HG03039 (cell line): Measurements from ENCODE around the gene PDIA2.

Source experiments
- ATAC-seq: cut with Tn5 transposase; IDR thresholded peaks from one replicate; pipeline ENCODE4 v1.9.1; 2021; ENCODE audit warnings: mild to moderate bottlenecking, moderate library complexity; ENCODE audit not compliant: unreplicated experiment

Gene PDIA2

GRCh38 chr16:279531-279930 is 3.4 kb upstream of the PDIA2 start:
- no peak for ATAC-seq

- ATAC-seq, result no peak
Measured at GRCh38 chr16:280005-280460, 2.9 kb upstream of the PDIA2 start.

GRCh38 chr16:280552-280951 is 2.4 kb upstream of the PDIA2 start, which contains the start of gene ARHGDIG:
TSS of gene ARHGDIG (plus strand) at chr16:280591. CDS start at chr16:280681, 90 bp downstream.
- ATAC-seq, result no peak

GRCh38 chr16:280991-281659 is 1.8 kb upstream of the PDIA2 start:
- ATAC-seq, result no peak

GRCh38 chr16:281660-282255 is 1.2 kb upstream of the PDIA2 start:
- no peak for ATAC-seq

GRCh38 chr16:282491-282890 is 473 bp upstream of the PDIA2 start:
- ATAC-seq, result no peak

GRCh38 chr16:284204-285120 is 1.5 kb downstream of the PDIA2 start:
- no peak for ATAC-seq

GRCh38 chr16:285146-286055 is 2.4 kb downstream of the PDIA2 start:
- ATAC-seq, result no peak

- ATAC-seq, result no peak
Measured at GRCh38 chr16:286491-287297, 3.7 kb downstream of the PDIA2 start.

- ATAC-seq, result no peak
Measured at GRCh38 chr16:287298-287811, 4.4 kb downstream of the PDIA2 start.

GRCh38 chr16:287981-288920 is 5.3 kb downstream of the PDIA2 start:
- ATAC-seq, result no peak

GRCh38 chr16:289395-289997 is 6.5 kb downstream of the PDIA2 start:
- ATAC-seq, result no peak

- ATAC-seq, result no peak
Measured at GRCh38 chr16:290015-290680, 7.2 kb downstream of the PDIA2 start.

GRCh38 chr16:290681-291405 is 7.9 kb downstream of the PDIA2 start:
- no peak for ATAC-seq

- no peak for ATAC-seq
Measured at GRCh38 chr16:291539-291938, 8.6 kb downstream of the PDIA2 start.

GRCh38 chr16:293043-293775 is 10.2 kb downstream of the PDIA2 start:
- ATAC-seq, result no peak
